DND-41 (cell line): ENCODE results near the gene RNF4.

Experiments used
- ATAC-seq: fragments of 200-7000 bp; cut with Tn5 transposase; 3 replicates; pipeline ENCODE4 v1.9.1; 2021; ENCODE audit warnings: low read depth; ENCODE audit not compliant: insufficient read depth
- DNase-seq: peaks from one replicate; pipeline ENCODE4 v3.0.0-alpha.2; 2020
- H2AFZ ChIP-seq: 2 replicates; pipeline ENCODE4 v1.6.0; 2012; ENCODE audit warnings: low read depth, low read length
- H3K27ac ChIP-seq: 2 replicates; pipeline ENCODE4 v1.5.1; 2012; ENCODE audit warnings: low read length, inconsistent platforms
- H3K27me3 ChIP-seq: fragments of 200-600 bp; sonication (generic); 2 replicates; pipeline ENCODE4 v1.6.0; 2012; ENCODE audit warnings: low read length, mild to moderate bottlenecking, inconsistent platforms; ENCODE audit not compliant: insufficient read depth, poor library complexity
- H3K36me3 ChIP-seq: 2 replicates; pipeline ENCODE4 v1.5.1; 2012; ENCODE audit warnings: low read length, inconsistent platforms; ENCODE audit not compliant: insufficient read depth
- H3K4me1 ChIP-seq: 2 replicates; pipeline ENCODE4 v1.5.1; 2012; ENCODE audit warnings: mild to moderate bottlenecking, low read length; ENCODE audit not compliant: insufficient read depth
- H3K4me2 ChIP-seq: 2 replicates; pipeline ENCODE4 v1.6.0; 2012; ENCODE audit warnings: mild to moderate bottlenecking, moderate library complexity, low read length, inconsistent platforms; ENCODE audit not compliant: insufficient read depth
- H3K4me3 ChIP-seq, 2 experiments: fragments of 200-600 bp in 1 of 2; shearing (Covaris generic) in 1 of 2; 2 replicates each; pipeline ENCODE4 v1.5.1; 2012 to 2016; ENCODE audit warnings: inconsistent platforms in 2 of 2, low read length in 2 of 2, mild to moderate bottlenecking in 2 of 2, low read depth in 1 of 2, moderate library complexity in 1 of 2
- H3K79me2 ChIP-seq: 2 replicates; pipeline ENCODE4 v1.6.0; 2012; ENCODE audit warnings: low read length, inconsistent platforms; ENCODE audit not compliant: insufficient read depth
- H3K9ac ChIP-seq: 2 replicates; pipeline ENCODE4 v1.6.0; 2012; ENCODE audit warnings: low read depth, mild to moderate bottlenecking, inconsistent platforms, low read length, moderate library complexity
- H3K9me3 ChIP-seq: 2 replicates; pipeline ENCODE4 v1.5.1; 2012; ENCODE audit warnings: low read length, moderate library complexity, mild to moderate bottlenecking, inconsistent platforms; ENCODE audit not compliant: insufficient read depth, severe bottlenecking
- H4K20me1 ChIP-seq: 2 replicates; pipeline ENCODE4 v1.6.0; 2012; ENCODE audit warnings: low read length; ENCODE audit not compliant: insufficient read depth
- CTCF ChIP-seq: IDR thresholded peaks from 2 replicates; pipeline ENCODE4 v1.5.1; 2012; ENCODE audit warnings: borderline replicate concordance, low read length, moderate library complexity, mild to moderate bottlenecking; ENCODE audit not compliant: poor library complexity, severe bottlenecking; ENCODE audit errors: extremely low read depth
- EZH2 ChIP-seq: IDR thresholded peaks from 3 replicates; pipeline ENCODE4 v1.6.1; 2012; ENCODE audit warnings: borderline replicate concordance, low read depth, mild to moderate bottlenecking, moderate library complexity, low read length, inconsistent platforms; ENCODE audit not compliant: severe bottlenecking

The RNF4 gene

DNA sequence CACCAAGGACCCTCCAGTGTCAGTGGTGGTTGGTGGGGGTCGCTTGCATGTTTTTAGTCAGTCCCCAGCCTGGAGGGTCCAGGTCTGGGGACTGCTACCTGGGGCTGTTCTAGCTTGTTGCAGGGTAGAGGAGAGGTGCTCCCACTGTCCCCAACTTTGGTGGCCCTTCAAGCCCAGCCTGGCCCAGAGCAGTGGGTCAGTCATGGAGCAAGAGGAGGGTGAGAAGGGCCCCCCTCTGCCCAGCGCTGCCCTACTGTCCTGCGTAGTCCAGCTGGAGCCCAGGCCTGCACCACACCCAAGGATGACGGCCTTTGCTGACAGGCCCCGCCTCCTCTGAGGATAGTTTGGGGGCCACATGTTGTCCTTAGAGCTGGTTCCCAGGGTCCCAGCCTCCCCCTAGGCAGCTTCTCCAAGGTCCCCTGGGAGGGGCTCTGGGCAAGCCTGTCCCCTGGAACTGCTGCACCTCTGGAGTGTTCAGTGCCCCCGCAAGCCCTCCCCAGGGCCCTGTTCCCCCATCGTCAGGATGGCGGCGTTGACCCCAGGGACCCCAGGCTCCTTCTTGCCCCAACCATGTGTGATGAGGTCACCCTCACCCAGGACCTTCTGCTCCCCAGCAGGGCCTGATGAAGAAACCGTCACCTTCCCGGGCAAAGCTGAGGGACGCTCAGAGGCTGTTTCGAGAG, 43.4 kb upstream of the RNF4 start:
- no peak for ATAC-seq

GRCh38 chr4:2426069-2426397, 42.9 kb upstream of the RNF4 start:
- no peaks in the 10 kb centered on the region for H3K4me1 ChIP-seq
- H3K9ac ChIP-seq: no peak overlapping the region
- H3K27me3 ChIP-seq: peaks cover 12% of the 10 kb centered on the region
- ATAC-seq (no peak), DNase-seq (no peak)
- H3K36me3 ChIP-seq: no peaks in the 10 kb centered on the region
- no peak overlapping the region for H3K4me3 ChIP-seq
- no peak for TF ChIP-seq EZH2
- no peak overlapping the region for H3K27ac ChIP-seq
- H3K79me2 ChIP-seq: no peaks in the 10 kb centered on the region
- H3K4me2 ChIP-seq: no peak overlapping the region
- H3K9me3 ChIP-seq: no peaks in the 10 kb centered on the region
- peaks cover 40% of the 10 kb centered on the region for H4K20me1 ChIP-seq
- no peak overlapping the region for H2AFZ ChIP-seq

More for the DNA sequence above, 43.4 kb upstream of the RNF4 start:
- no peaks in the 10 kb centered on the region for H3K4me1 ChIP-seq
- peaks cover 45% of the 10 kb centered on the region for H4K20me1 ChIP-seq
- H3K27ac ChIP-seq: no peak overlapping the region
- H3K4me2 ChIP-seq: no peak overlapping the region
- TF ChIP-seq EZH2 (no peak), CTCF (no peak)
- no peaks in the 10 kb centered on the region for H3K79me2 ChIP-seq
- no peaks in the 10 kb centered on the region for H3K9me3 ChIP-seq
- peaks cover 15% of the 10 kb centered on the region for H3K27me3 ChIP-seq
- no peak for DNase-seq
- H3K36me3 ChIP-seq: no peaks in the 10 kb centered on the region
- H3K9ac ChIP-seq: no peak overlapping the region
- H3K4me3 ChIP-seq: no peak overlapping the region
- no peak overlapping the region for H2AFZ ChIP-seq

DNA sequence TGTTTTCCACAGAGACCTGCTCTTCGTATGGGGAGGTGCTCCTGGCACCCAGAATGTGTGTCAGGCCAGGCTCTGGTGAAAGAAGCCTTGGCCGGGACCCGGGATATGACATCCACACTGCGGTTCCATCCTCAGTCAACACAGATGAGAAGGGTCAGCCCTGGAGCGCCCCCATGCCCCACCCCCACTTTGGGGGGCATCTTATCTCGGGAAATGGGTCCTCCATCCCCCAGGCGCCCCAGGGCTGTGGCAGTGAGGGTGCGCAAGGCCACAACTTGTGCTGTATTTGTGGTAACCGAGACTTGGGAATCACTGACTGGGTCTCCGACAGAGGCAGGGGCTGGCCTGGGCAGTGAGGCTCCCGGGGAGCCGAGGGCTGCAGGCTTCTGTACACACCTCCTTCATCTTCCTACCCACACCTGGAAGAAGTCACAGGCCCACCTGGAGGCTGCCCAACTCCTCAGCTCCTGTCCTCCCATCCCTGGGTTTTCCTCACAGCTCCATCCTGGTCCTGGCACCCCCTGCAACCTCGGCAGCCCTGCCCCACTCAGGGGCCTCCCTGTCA, 42.1 kb upstream of the RNF4 start:
- peaks cover 12% of the 10 kb centered on the region for H3K27me3 ChIP-seq
- H3K79me2 ChIP-seq: no peaks in the 10 kb centered on the region
- H3K9ac ChIP-seq: no peak overlapping the region
- H3K27ac ChIP-seq: no peak overlapping the region
- DNase-seq (no peak), ATAC-seq (no peak)
- H3K9me3 ChIP-seq: no peaks in the 10 kb centered on the region
- H3K4me1 ChIP-seq: no peaks in the 10 kb centered on the region
- no peak overlapping the region for H3K4me3 ChIP-seq
- no peak overlapping the region for H2AFZ ChIP-seq
- TF ChIP-seq CTCF (no peak), EZH2 (no peak)
- peaks cover 40% of the 10 kb centered on the region for H4K20me1 ChIP-seq
- H3K36me3 ChIP-seq: no peaks in the 10 kb centered on the region
- no peak overlapping the region for H3K4me2 ChIP-seq

DNA sequence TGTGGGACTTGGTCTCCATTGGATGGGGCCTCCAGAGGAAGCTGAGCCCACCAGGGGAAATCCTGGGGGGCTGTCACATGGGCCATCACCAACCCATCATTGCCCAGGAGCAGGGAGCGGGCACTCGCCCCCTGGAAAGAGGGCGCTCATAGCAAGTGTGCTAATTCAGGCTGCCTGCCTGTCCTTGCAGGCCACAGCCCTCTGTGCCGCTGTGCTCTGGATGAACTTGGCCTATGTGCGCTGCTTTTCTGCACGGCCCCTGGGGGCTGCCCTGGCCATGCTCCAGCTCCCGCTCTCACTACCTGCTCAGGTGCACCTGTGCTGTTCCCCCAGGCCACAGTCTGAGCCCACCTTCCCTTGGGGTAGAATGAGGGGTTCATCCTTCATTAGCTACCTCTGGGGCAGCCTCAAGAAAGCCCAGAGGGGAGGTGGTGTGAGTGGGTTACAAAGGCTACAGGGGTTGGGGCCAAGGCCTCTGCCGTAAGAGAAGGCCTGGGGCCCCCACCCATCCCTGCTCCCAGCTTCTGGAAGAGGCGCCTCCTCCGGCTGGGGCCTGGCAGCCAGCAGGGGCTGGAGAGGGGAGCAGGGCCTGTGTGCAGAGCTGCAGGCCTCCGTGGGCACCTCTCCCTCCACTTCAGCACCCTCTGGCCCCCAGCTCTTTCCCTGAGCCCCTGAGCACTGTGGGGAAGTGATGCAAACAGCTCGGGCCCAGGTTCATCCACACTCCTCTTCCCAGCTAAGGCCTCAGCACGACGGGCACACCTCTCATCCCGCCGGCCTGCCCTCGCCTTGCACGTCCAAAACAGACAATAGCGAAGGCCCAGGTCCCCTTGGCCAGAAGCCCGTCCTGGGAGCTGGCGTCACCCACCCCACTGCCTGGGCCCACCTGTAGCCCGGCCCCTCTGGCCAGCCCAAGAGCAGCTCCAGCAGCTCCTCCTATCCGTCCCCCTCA, 41.2 kb upstream of the RNF4 start:
- no peak overlapping the region for H3K4me3 ChIP-seq
- DNase-seq (no peak), ATAC-seq (no peak)
- H3K4me1 ChIP-seq: no peaks in the 10 kb centered on the region
- H3K4me2 ChIP-seq: no peak overlapping the region
- H3K27ac ChIP-seq: no peak overlapping the region
- H3K36me3 ChIP-seq: no peaks in the 10 kb centered on the region
- H3K9me3 ChIP-seq: no peaks in the 10 kb centered on the region
- TF ChIP-seq CTCF: no peak
- no peak for TF ChIP-seq EZH2
- no peaks in the 10 kb centered on the region for H3K79me2 ChIP-seq
- H3K9ac ChIP-seq: no peak overlapping the region
- H2AFZ ChIP-seq: no peak overlapping the region
- peaks cover 7% of the 10 kb centered on the region for H3K27me3 ChIP-seq
- peaks cover 42% of the 10 kb centered on the region for H4K20me1 ChIP-seq
